Left ventricle myocardium superior (tissue), 1 donor: Measurements from ENCODE around the gene PLCB4. TPM values are rescaled to one million over a fixed set of nuclear protein-coding genes. Genes with fewer than 3 reads are reported as not detected.

Experiments used
- ATAC-seq: fragments of 200-7000 bp; cut with Tn5 transposase; one replicate; pipeline ENCODE4 v1.9.1; 2020; ENCODE audit warnings: mild to moderate bottlenecking, moderate library complexity
- DNase-seq: peaks from one replicate; pipeline ENCODE4 v3.0.0-alpha.2; 2020
- intact Hi-C: fragments of 100-400 bp; cut with micrococcal nuclease; formaldehyde crosslinking; loops from one replicate; pipeline ENCODE4 v1.11.0; 2022
- total RNA-seq: library from RNA; stranded (reverse); fragmentation: NEBNext Ultra II Directional; extraction: Animal tissue kit (Norgen Biotek cat#: 25700); gene quantifications from one replicate; pipeline ENCODE4 v1.2.1, GENCODE V29; 2021
- donor health status: DM: no; HTN: yes; CAD: no; lungs with severe emphysema.

PLCB4 gene
- total RNA-seq, 1 donor from 2014 or later = 29.1 TPM

- ATAC-seq (no peak), DNase-seq (no peak)
- intact Hi-C loops = no loop called here
These were observed 439.4 kb downstream of the PLCB4 start for GRCh38 chr20:9508240-9508661.

GRCh38 chr20:9508696-9509178, 439.9 kb downstream of the PLCB4 start:
- ATAC-seq (no peak), DNase-seq (no peak)
- intact Hi-C loops = no loop called here

GRCh38 chr20:9509246-9509645, 440.4 kb downstream of the PLCB4 start:
- intact Hi-C loops = no loop called here
- no peak for DNase-seq
- no peak for ATAC-seq

- intact Hi-C loops = no loop called here
- ATAC-seq (no peak), DNase-seq (no peak)
These were observed 442.0 kb downstream of the PLCB4 start for GRCh38 chr20:9510911-9511310.

- ATAC-seq = no peak
These were observed 445.2 kb downstream of the PLCB4 start for GRCh38 chr20:9514072-9514460.

GRCh38 chr20:9514461-9515213, 445.8 kb downstream of the PLCB4 start, which contains the start of gene LAMP5:
LAMP5 (plus strand) TSS chr20:9514590; CDS start chr20:9514853, 263 bp downstream.
- DNase-seq = peak; percentile 34
- peak; percentile 54 for ATAC-seq
- intact Hi-C loops = no loop called here

More at GRCh38 chr20:9514072-9514460, 445.2 kb downstream of the PLCB4 start:
- DNase-seq = no peak
- intact Hi-C loops = no loop called here

- ATAC-seq (no peak), DNase-seq (no peak)
- intact Hi-C loops = no loop called here
These were observed 446.3 kb downstream of the PLCB4 start for GRCh38 chr20:9515214-9515585.

GRCh38 chr20:9515741-9516233, 446.9 kb downstream of the PLCB4 start:
- intact Hi-C loops = no loop called here
- ATAC-seq = no peak

GRCh38 chr20:9516234-9516871, 447.5 kb downstream of the PLCB4 start:
- intact Hi-C loops = no loop called here
- DNase-seq (peak; percentile 45), ATAC-seq (peak; percentile 36)

More at GRCh38 chr20:9515741-9516233, 446.9 kb downstream of the PLCB4 start:
- DNase-seq = no peak

- DNase-seq (no peak), ATAC-seq (no peak)
- intact Hi-C loops = no loop called here
These were observed 448.6 kb downstream of the PLCB4 start for GRCh38 chr20:9517297-9518162.

- intact Hi-C loops = no loop called here
- ATAC-seq = no peak
These were observed 449.8 kb downstream of the PLCB4 start for GRCh38 chr20:9518576-9519175.

GRCh38 chr20:9520086-9520485, 451.2 kb downstream of the PLCB4 start:
- no peak for DNase-seq
- no peak for ATAC-seq
- intact Hi-C loops = no loop called here

More at GRCh38 chr20:9518576-9519175, 449.8 kb downstream of the PLCB4 start:
- DNase-seq = no peak

GRCh38 chr20:9523636-9524035, 454.7 kb downstream of the PLCB4 start:
- DNase-seq (no peak), ATAC-seq (no peak)
- intact Hi-C loops = no loop called here
